Right kidney (tissue), 1 donor: ENCODE data around the gene RNF38.

ENCODE experiments used
- DNase-seq: peaks from one replicate; pipeline ENCODE4 v3.0.0-alpha.2; 2016

RNF38 gene

DNA sequence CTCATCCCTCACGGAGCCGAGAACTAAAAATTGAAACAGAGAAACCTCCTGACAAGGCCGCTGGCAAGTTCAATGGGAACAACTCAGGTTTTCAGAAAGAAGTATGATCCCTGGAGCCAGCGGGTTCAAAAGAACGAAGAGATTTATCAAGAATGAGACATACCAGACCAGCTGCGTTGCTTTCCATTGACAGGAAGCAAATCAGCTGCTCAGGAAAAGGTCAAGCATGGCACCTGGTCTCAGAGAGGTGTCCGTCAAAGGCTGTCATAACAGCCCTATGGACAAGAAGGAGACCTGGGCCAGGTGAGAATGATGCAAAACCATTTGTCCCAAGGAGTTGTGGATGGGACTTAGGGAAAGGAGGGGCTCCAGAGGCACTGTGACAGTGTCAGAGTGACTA lies 106.9 kb downstream of the RNF38 start:
- DNase-seq: no peak

DNA sequence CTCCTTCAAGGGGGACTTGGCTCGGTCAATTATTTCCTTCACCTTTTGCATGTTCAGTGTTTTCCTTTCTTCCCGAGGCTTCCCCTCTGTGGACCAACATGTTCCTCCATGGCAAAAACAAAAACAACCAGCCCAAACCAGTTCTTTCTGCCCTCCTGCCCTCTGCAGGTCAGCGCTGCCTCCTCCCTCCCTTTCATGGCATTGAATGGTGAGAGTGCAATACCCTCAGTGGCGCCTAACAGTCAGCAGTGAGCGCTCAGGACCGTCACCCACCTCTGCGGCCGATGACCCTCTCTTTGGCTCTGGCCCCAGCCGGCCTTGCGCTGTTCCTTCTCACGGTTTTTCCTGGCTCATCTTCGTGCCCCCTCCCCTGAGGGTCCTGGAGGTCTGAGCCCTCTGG lies 107.4 kb downstream of the RNF38 start:
- no peak for DNase-seq

DNA sequence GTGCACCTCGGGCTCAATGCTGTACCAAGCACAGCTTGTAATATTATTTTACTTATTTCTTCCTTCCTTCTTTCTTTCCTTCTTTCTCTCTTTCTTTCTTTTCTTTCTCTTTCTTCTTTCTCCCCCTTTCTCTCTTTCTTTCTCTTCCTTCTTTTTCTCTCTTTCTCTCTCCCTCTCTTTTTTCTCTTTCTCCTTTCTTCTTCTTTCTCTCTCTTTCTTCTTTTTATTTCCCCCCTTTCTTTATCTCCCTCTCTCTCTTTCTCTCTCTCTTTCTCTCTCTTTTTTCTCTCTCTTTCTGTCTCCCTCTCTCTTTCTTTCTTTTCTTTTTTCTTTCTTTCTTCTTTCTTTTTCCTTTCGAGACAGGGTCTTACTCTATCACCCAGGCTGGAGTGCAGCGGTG lies 109.1 kb downstream of the RNF38 start:
- no peak for DNase-seq

DNA sequence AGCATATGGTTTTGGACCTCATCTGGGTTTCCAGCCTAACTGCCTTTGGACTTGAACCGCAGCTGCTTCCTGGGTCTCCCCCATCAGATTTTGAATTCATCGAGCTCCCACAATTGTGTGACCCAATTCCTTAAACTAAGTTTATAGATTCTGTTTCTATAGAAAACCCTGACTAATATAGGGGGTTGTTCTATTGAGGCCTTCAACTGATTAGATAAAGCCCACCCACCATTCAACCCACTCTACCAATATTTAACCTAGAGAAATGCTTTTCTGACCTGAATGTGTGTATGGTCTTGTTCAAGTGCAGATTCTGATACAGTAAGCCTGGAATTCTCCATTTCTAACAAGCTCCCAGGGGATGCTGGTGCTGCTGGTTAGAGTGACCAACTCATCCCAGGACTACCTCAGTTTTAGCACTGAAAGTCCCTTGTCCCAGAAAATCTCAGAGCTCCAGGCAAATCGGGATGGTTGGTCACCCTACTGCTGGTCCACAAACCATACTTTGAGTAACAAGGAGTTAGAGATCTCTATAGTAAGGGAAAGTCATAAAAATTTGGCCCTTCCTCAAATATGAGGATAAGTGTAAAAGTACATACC lies 110.1 kb downstream of the RNF38 start:
- no peak for DNase-seq

DNA sequence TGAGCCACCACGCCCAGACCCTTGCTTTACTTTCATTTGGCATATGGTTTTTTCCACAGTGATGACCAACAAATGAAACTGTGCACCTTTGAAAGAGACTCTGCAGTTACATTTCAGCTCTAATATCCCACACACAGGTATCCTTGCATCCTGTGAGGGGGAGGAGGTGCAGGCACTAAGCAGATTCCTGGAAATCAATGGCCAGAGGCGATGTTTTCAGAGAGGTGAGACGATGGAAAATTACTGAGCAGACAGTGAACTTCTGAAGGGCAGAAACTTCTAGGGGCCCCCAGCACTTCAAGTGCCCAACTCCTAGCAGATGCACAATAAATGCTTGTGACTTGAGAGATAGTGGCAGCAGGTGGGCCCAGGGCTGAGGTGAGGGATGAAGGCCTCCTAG lies 112.0 kb downstream of the RNF38 start:
- DNase-seq: no peak
